Spleen (tissue), 7 donors: ENCODE measurements around the gene CA11.

Source experiments
- POLR2AphosphoS5 ChIP-seq, 3 donors: sonication (generic); formaldehyde crosslinking; IDR thresholded peaks; one replicate each; pipeline ENCODE4 v1.5.1; 2017; ENCODE audit warnings: antibody characterized with exemption in 3 of 3
- TF ChIP-seq, protein P1 (sequence below), 11 experiments: fragments of 200-600 bp in 7 of 11; fragments of 450-650 bp in 4 of 11; sonication (generic) in 4 of 11; IDR thresholded peaks in 8 of 11; conservative IDR thresholded peaks in 3 of 11; 1 replicate in 7 of 11; 2 replicates in 4 of 11; pipeline versions ENCODE4 v1.4.0 to v1.8.0; 2016 to 2021; ENCODE audit warnings: antibody characterized with exemption in 11 of 11, inconsistent platforms in 4 of 11, mild to moderate bottlenecking in 1 of 11
- donor health status: DM: no; HTN: no; CAD: no; lungs with moderate emphysema.
- donor health status: DM: no; HTN: no; CAD: no.
- donor health status: DM: no; HTN: no; CAD: no.

DNA sequence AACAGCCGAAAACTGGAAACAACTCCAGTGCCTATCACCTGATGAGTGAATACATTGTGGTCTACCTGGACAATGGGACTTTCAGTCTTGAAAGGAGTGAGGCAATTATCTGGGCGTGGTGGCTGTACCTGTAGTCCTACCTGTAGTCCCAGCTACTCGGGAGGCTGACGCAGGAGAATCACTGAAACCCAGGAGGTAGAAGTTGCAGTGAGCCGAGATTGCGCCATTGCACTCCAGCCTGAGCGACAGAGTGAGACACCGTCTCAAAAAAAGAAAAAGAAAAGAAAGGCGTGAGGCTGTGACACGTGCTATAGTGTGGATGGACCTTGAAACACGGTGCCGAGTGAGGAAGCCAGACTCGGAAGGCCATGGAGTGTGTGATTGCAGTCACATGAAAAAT lies 30.9 kb upstream of the CA11 start:
- TF ChIP-seq POLR2AphosphoS5 (IDR thresholded peaks at IDR 0.05): no peak
- TF ChIP-seq, protein P1, sequence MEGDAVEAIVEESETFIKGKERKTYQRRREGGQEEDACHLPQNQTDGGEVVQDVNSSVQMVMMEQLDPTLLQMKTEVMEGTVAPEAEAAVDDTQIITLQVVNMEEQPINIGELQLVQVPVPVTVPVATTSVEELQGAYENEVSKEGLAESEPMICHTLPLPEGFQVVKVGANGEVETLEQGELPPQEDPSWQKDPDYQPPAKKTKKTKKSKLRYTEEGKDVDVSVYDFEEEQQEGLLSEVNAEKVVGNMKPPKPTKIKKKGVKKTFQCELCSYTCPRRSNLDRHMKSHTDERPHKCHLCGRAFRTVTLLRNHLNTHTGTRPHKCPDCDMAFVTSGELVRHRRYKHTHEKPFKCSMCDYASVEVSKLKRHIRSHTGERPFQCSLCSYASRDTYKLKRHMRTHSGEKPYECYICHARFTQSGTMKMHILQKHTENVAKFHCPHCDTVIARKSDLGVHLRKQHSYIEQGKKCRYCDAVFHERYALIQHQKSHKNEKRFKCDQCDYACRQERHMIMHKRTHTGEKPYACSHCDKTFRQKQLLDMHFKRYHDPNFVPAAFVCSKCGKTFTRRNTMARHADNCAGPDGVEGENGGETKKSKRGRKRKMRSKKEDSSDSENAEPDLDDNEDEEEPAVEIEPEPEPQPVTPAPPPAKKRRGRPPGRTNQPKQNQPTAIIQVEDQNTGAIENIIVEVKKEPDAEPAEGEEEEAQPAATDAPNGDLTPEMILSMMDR (IDR thresholded peaks at IDR 0.05 in 8 of 11, conservative IDR thresholded peaks at IDR 0.05 in 3 of 11): no peak
